ENCODE measurements around the gene APBB2. TPM values are rescaled to one million over a fixed set of nuclear protein-coding genes. Genes with fewer than 3 reads are reported as not detected.

Gene APBB2
- total RNA-seq, 1 experiment from 2014 or later: 49.0 TPM

DNA sequence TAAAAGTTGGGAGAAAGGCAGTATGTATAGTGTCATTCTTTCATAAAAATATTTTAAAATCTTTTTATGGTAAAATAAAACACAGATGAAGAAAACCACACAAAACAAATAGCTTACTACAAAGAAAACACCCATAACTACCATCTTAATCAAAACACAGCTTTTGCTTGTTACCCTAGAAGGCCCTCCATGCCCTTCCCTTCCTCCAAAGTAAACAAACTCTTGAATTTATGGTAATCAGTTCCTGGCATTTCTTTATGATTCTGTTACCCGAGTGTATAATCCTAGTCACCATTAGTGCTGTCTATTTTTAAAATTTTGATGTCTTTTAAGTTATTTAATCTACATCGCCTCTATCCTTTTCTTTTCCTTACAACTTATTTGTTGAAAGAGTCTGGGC is 170.9 kb downstream of the APBB2 start:
- TF ChIP-seq OVOL2 (CRISPR knock-in tag; IDR thresholded peaks at IDR 0.05; ENCODE audit: borderline replicate concordance) (no peak), FOXJ3 (CRISPR knock-in tag; IDR thresholded peaks at IDR 0.05; ENCODE audit: borderline replicate concordance) (no peak), CREB1 (CRISPR knock-in tag; IDR thresholded peaks at IDR 0.05) (no peak), ELF4 (CRISPR knock-in tag; IDR thresholded peaks at IDR 0.05; ENCODE audit: low read depth) (no peak), NFATC4 (CRISPR knock-in tag; IDR thresholded peaks at IDR 0.05) (no peak), ZNF138 (CRISPR knock-in tag; conservative IDR thresholded peaks at IDR 0.05) (no peak), ZBTB21 (CRISPR knock-in tag; IDR thresholded peaks at IDR 0.05; ENCODE audit: borderline replicate concordance) (no peak), RELA (CRISPR knock-in tag; IDR thresholded peaks at IDR 0.05; ENCODE audit: borderline replicate concordance) (no peak)
- TF ChIP-seq, protein P1, sequence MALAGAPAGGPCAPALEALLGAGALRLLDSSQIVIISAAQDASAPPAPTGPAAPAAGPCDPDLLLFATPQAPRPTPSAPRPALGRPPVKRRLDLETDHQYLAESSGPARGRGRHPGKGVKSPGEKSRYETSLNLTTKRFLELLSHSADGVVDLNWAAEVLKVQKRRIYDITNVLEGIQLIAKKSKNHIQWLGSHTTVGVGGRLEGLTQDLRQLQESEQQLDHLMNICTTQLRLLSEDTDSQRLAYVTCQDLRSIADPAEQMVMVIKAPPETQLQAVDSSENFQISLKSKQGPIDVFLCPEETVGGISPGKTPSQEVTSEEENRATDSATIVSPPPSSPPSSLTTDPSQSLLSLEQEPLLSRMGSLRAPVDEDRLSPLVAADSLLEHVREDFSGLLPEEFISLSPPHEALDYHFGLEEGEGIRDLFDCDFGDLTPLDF (CRISPR knock-in tag; IDR thresholded peaks at IDR 0.05): no peak
- TF ChIP-seq, protein P2, sequence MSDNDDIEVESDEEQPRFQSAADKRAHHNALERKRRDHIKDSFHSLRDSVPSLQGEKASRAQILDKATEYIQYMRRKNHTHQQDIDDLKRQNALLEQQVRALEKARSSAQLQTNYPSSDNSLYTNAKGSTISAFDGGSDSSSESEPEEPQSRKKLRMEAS (CRISPR knock-in tag; IDR thresholded peaks at IDR 0.05): no peak
- TF ChIP-seq, protein P3, sequence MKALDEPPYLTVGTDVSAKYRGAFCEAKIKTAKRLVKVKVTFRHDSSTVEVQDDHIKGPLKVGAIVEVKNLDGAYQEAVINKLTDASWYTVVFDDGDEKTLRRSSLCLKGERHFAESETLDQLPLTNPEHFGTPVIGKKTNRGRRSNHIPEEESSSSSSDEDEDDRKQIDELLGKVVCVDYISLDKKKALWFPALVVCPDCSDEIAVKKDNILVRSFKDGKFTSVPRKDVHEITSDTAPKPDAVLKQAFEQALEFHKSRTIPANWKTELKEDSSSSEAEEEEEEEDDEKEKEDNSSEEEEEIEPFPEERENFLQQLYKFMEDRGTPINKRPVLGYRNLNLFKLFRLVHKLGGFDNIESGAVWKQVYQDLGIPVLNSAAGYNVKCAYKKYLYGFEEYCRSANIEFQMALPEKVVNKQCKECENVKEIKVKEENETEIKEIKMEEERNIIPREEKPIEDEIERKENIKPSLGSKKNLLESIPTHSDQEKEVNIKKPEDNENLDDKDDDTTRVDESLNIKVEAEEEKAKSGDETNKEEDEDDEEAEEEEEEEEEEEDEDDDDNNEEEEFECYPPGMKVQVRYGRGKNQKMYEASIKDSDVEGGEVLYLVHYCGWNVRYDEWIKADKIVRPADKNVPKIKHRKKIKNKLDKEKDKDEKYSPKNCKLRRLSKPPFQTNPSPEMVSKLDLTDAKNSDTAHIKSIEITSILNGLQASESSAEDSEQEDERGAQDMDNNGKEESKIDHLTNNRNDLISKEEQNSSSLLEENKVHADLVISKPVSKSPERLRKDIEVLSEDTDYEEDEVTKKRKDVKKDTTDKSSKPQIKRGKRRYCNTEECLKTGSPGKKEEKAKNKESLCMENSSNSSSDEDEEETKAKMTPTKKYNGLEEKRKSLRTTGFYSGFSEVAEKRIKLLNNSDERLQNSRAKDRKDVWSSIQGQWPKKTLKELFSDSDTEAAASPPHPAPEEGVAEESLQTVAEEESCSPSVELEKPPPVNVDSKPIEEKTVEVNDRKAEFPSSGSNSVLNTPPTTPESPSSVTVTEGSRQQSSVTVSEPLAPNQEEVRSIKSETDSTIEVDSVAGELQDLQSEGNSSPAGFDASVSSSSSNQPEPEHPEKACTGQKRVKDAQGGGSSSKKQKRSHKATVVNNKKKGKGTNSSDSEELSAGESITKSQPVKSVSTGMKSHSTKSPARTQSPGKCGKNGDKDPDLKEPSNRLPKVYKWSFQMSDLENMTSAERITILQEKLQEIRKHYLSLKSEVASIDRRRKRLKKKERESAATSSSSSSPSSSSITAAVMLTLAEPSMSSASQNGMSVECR (CRISPR knock-in tag; IDR thresholded peaks at IDR 0.05; ENCODE audit: borderline replicate concordance): no peak
- TF ChIP-seq, protein P4, sequence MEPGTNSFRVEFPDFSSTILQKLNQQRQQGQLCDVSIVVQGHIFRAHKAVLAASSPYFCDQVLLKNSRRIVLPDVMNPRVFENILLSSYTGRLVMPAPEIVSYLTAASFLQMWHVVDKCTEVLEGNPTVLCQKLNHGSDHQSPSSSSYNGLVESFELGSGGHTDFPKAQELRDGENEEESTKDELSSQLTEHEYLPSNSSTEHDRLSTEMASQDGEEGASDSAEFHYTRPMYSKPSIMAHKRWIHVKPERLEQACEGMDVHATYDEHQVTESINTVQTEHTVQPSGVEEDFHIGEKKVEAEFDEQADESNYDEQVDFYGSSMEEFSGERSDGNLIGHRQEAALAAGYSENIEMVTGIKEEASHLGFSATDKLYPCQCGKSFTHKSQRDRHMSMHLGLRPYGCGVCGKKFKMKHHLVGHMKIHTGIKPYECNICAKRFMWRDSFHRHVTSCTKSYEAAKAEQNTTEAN (CRISPR knock-in tag; IDR thresholded peaks at IDR 0.05): no peak
- no peak for DNase-seq (ENCODE audit: low spot score)
- peaks cover 50% of the 10 kb centered on the region for H3K9me3 Mint-ChIP-seq
- ChIA-PET CTCF (no interaction called here), POLR2A (no interaction called here)
- H3K27ac Mint-ChIP-seq: no peak overlapping the region
- no peak for ATAC-seq
- H3K4me1 Mint-ChIP-seq: peaks cover 6% of the 10 kb centered on the region
- H3K36me3 Mint-ChIP-seq: peaks cover 35% of the 10 kb centered on the region
- no peak overlapping the region for H3K4me3 Mint-ChIP-seq
- no peaks in the 10 kb centered on the region for H3K27me3 Mint-ChIP-seq (ENCODE audit: low read depth)

DNA sequence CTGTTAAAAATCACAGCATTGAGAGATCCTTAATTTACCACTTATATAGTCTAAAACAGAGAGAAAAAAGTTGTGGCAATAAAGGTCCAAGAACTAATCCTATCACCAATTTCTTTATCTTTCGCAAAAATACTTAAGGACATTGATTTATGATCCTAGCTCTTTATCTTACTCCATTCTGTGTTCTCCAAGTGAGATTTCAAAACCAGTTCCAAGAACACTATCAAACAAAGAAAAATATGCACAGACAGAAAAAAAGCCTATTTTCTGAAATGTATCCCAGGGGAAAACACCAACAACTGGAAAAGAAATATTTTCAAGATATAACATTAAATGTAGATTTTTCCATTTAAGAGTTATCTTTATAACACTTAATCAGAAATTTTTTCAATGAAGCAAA is 172.8 kb downstream of the APBB2 start:
- H3K36me3 Mint-ChIP-seq: peaks cover 29% of the 10 kb centered on the region
- H3K9me3 Mint-ChIP-seq: peaks cover 40% of the 10 kb centered on the region
- CTCF ChIA-PET: no interaction called here

More for the DNA sequence above, 172.8 kb downstream of the APBB2 start:
- POLR2A ChIA-PET: no interaction called here
- Mint-ChIP-seq H3K27me3 (ENCODE audit: low read depth) (no peaks in the 10 kb centered on the region), H3K27ac (no peak overlapping the region), H3K4me3 (no peak overlapping the region), H3K4me1 (peaks cover 6% of the 10 kb centered on the region)
- ATAC-seq (no peak), DNase-seq (ENCODE audit: low spot score) (no peak)
- no peak for TF ChIP-seq ATF1 (CRISPR knock-in tag; IDR thresholded peaks at IDR 0.05)
- TF ChIP-seq ETV6 (CRISPR knock-in tag; IDR thresholded peaks at IDR 0.05): no peak
- TF ChIP-seq, protein P3 (CRISPR knock-in tag; IDR thresholded peaks at IDR 0.05; ENCODE audit: borderline replicate concordance): no peak
- no peak for TF ChIP-seq JAZF1 (CRISPR knock-in tag; IDR thresholded peaks at IDR 0.05)
- TF ChIP-seq, protein P5, sequence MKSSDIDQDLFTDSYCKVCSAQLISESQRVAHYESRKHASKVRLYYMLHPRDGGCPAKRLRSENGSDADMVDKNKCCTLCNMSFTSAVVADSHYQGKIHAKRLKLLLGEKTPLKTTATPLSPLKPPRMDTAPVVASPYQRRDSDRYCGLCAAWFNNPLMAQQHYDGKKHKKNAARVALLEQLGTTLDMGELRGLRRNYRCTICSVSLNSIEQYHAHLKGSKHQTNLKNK (CRISPR knock-in tag; IDR thresholded peaks at IDR 0.05): no peak
- TF ChIP-seq EMX1 (CRISPR knock-in tag; IDR thresholded peaks at IDR 0.05): no peak
- TF ChIP-seq GABPB1 (CRISPR knock-in tag; IDR thresholded peaks at IDR 0.05): no peak
- TF ChIP-seq, protein P6, sequence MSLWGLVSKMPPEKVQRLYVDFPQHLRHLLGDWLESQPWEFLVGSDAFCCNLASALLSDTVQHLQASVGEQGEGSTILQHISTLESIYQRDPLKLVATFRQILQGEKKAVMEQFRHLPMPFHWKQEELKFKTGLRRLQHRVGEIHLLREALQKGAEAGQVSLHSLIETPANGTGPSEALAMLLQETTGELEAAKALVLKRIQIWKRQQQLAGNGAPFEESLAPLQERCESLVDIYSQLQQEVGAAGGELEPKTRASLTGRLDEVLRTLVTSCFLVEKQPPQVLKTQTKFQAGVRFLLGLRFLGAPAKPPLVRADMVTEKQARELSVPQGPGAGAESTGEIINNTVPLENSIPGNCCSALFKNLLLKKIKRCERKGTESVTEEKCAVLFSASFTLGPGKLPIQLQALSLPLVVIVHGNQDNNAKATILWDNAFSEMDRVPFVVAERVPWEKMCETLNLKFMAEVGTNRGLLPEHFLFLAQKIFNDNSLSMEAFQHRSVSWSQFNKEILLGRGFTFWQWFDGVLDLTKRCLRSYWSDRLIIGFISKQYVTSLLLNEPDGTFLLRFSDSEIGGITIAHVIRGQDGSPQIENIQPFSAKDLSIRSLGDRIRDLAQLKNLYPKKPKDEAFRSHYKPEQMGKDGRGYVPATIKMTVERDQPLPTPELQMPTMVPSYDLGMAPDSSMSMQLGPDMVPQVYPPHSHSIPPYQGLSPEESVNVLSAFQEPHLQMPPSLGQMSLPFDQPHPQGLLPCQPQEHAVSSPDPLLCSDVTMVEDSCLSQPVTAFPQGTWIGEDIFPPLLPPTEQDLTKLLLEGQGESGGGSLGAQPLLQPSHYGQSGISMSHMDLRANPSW (CRISPR knock-in tag; conservative IDR thresholded peaks at IDR 0.05; ENCODE audit: low read depth): no peak
- no peak for TF ChIP-seq HMGA2 (CRISPR knock-in tag; IDR thresholded peaks at IDR 0.05)
